A549 (cell line): ENCODE measurements around the gene ZNF140. TPM values are rescaled to one million over a fixed set of nuclear protein-coding genes. Genes with fewer than 3 reads are reported as not detected.

Source experiments
- ATAC-seq, 2 experiments: fragments of 200-7000 bp in 1 of 2; fragments of >200 bp in 1 of 2; cut with Nextera tagmentation in 1 of 2; cut with Tn5 transposase in 1 of 2; 3 replicates each; pipeline versions ENCODE4 v1.8.0 to v1.9.1; 2018 to 2020; ENCODE audit warnings: mild to moderate bottlenecking in 1 of 2, moderate library complexity in 1 of 2
- CTCF ChIA-PET: fragments of 300-600 bp; sonication (Branson Sonifier 250); formaldehyde crosslinking; extraction: SDS; loops from one replicate; lab custom pipeline; 2021; ENCODE audit warnings: antibody characterized with exemption, inconsistent platforms; lab: Yijun Ruan, JAX
- POLR2A ChIA-PET: fragments of 350-600 bp; formaldehyde crosslinking; extraction: SDS; loops from one replicate; lab custom pipeline; 2021; ENCODE audit warnings: antibody characterized with exemption, inconsistent platforms; lab: Yijun Ruan, JAX
- DNase-seq, 2 experiments: peaks; one replicate each; pipeline versions ENCODE4 v3.0.0 to v3.0.0-alpha.2; 2011 to 2016; ENCODE audit warnings: low read depth in 1 of 2, low spot score in 1 of 2
- FAIRE-seq: peaks from 2 replicates; lab custom pipeline; 2011; peaks lifted over from hg19 to GRCh38; lab: Jason Lieb, UNC
- H3K27ac ChIP-seq, 2 experiments: fragments of >200 bp; sonication (Bioruptor Twin); formaldehyde crosslinking; 3 replicates each; pipeline ENCODE4 v1.5.1; 2016 to 2017
- H3K4me1 ChIP-seq: fragments of >200 bp; sonication (Bioruptor Twin); formaldehyde crosslinking; 3 replicates; pipeline ENCODE4 v1.6.1; 2016
- H3K4me2 ChIP-seq: fragments of >200 bp; sonication (Bioruptor Twin); formaldehyde crosslinking; 3 replicates; pipeline ENCODE4 v1.6.1; 2016
- H3K4me3 ChIP-seq: fragments of >200 bp; sonication (Bioruptor Twin); formaldehyde crosslinking; 3 replicates; pipeline ENCODE4 v1.5.1; 2016
- H3K9me3 ChIP-seq: fragments of >200 bp; sonication (Bioruptor Twin); formaldehyde crosslinking; 3 replicates; pipeline ENCODE4 v1.6.1; 2016
- CBX2 ChIP-seq: fragments of 200-600 bp; sonication (generic); IDR thresholded peaks from 2 replicates; pipeline ENCODE4 v1.6.1; 2016; ENCODE audit warnings: low read depth, mild to moderate bottlenecking, borderline replicate concordance
- CEBPB ChIP-seq, 2 experiments: fragments of >200 bp in 1 of 2; sonication (Bioruptor Twin) in 1 of 2; formaldehyde crosslinking in 1 of 2; IDR thresholded peaks; 2 replicates each; pipeline ENCODE4 v1.6.1; 2012 to 2016
- CHD2 ChIP-seq: fragments of 150-350 bp; IDR thresholded peaks from 2 replicates; pipeline ENCODE4 v1.6.1; 2014; ENCODE audit warnings: low read length; ENCODE audit not compliant: partially characterized antibody
- EP300 ChIP-seq, 2 experiments: fragments of >200 bp; sonication (Bioruptor Twin); formaldehyde crosslinking; IDR thresholded peaks; 2 replicates in 1 of 2; 3 replicates in 1 of 2; pipeline ENCODE4 v1.6.1; 2016 to 2017
- FOSL2 ChIP-seq, 2 experiments: fragments of 450-650 bp in 1 of 2; fragments of >200 bp in 1 of 2; sonication (Bioruptor Twin) in 1 of 2; formaldehyde crosslinking; IDR thresholded peaks; 2 replicates each; pipeline versions ENCODE4 v1.5.0 to v1.6.1; 2016 to 2020; ENCODE audit warnings: mild to moderate bottlenecking in 1 of 2, moderate library complexity in 1 of 2
- FOXS1 ChIP-seq: fragments of 250-450 bp; sonication (Bioruptor Pico); IDR thresholded peaks from 2 replicates; pipeline ENCODE4 v1.5.0; 2020; ENCODE audit warnings: mild to moderate bottlenecking, moderate library complexity
- GATA3 ChIP-seq: IDR thresholded peaks from 2 replicates; pipeline ENCODE4 v1.6.1; 2012; ENCODE audit warnings: borderline replicate concordance
- HDAC2 ChIP-seq: fragments of 200-600 bp; sonication (generic); IDR thresholded peaks from 2 replicates; pipeline ENCODE4 v1.6.1; 2016
- HOXA7 ChIP-seq: fragments of 250-450 bp; sonication (Bioruptor Pico); IDR thresholded peaks from 2 replicates; pipeline ENCODE4 v1.5.0; 2020; ENCODE audit warnings: mild to moderate bottlenecking, moderate library complexity
- HOXB13 ChIP-seq: fragments of 250-450 bp; sonication (Bioruptor Pico); IDR thresholded peaks from 2 replicates; pipeline ENCODE4 v1.5.0; 2020; ENCODE audit warnings: low read depth, mild to moderate bottlenecking, moderate library complexity
- HOXB5 ChIP-seq: fragments of 250-450 bp; sonication (Bioruptor Pico); IDR thresholded peaks from 2 replicates; pipeline ENCODE4 v1.5.0; 2020; ENCODE audit warnings: mild to moderate bottlenecking, moderate library complexity
- JUN ChIP-seq, 2 experiments: fragments of >200 bp; sonication (Bioruptor Twin); formaldehyde crosslinking; IDR thresholded peaks; 2 replicates in 1 of 2; 3 replicates in 1 of 2; pipeline ENCODE4 v1.6.1; 2016 to 2017
- MAFK ChIP-seq: fragments of 450-650 bp; IDR thresholded peaks from 2 replicates; pipeline ENCODE4 v1.6.1; 2014; ENCODE audit not compliant: partially characterized antibody
- MYC ChIP-seq: IDR thresholded peaks from 2 replicates; pipeline ENCODE4 v1.6.1; 2012; ENCODE audit warnings: mild to moderate bottlenecking, inconsistent platforms, low read length, improper control_type of control experiment, borderline replicate concordance
- NR3C1 ChIP-seq: fragments of >200 bp; sonication (Bioruptor Twin); formaldehyde crosslinking; IDR thresholded peaks from 3 replicates; pipeline ENCODE4 v1.6.1; 2017
- PBX3 ChIP-seq: IDR thresholded peaks from 2 replicates; pipeline ENCODE4 v1.6.1; 2012
- PHF8 ChIP-seq: fragments of 200-600 bp; sonication (generic); IDR thresholded peaks from 2 replicates; pipeline ENCODE4 v1.6.1; 2016; ENCODE audit warnings: low read depth, mild to moderate bottlenecking, antibody characterized with exemption, moderate library complexity, borderline replicate concordance
- POLR2A ChIP-seq: IDR thresholded peaks from 2 replicates; pipeline ENCODE4 v1.6.1; 2012; ENCODE audit warnings: mild to moderate bottlenecking, low read length
- POLR2AphosphoS2 ChIP-seq: conservative IDR thresholded peaks from 2 replicates; pipeline ENCODE4 v1.6.1; 2012; ENCODE audit warnings: low read length, improper control_type of control experiment, inconsistent platforms
- SREBF2 ChIP-seq: fragments of 450-650 bp; IDR thresholded peaks from 2 replicates; pipeline ENCODE4 v1.6.1; 2014; ENCODE audit warnings: mild to moderate bottlenecking, moderate library complexity
- TFCP2L1 ChIP-seq: fragments of 250-450 bp; sonication (Bioruptor Pico); IDR thresholded peaks from 2 replicates; pipeline ENCODE4 v1.5.0; 2021; ENCODE audit warnings: mild to moderate bottlenecking
- TP53 ChIP-seq: fragments of 250-450 bp; sonication (Bioruptor Pico); IDR thresholded peaks from 2 replicates; pipeline ENCODE4 v1.5.0; 2021; ENCODE audit warnings: mild to moderate bottlenecking, moderate library complexity
- USF2 ChIP-seq: fragments of 450-650 bp; IDR thresholded peaks from 2 replicates; pipeline ENCODE4 v1.6.1; 2014; ENCODE audit warnings: antibody characterized with exemption
- whole genome bisulfite sequencing: methylation state at CpG from one replicate; pipeline ENCODE4 v1.1.6; 2017; ENCODE audit errors: missing lambda C conversion rate; 5-methylcytosine and 5-hydroxymethylcytosine counted together
- polyA plus RNA-seq, 4 experiments: library from polyadenylated mRNA; depleted of rRNA in 3 of 4; stranded (reverse); fragments of >200 nt; fragmentation: RNase III in 1 of 4; extraction: RNeasy Plus Mini Kit Qiagen cat#74134 plus additional on column Dnase treatment in 1 of 4; gene quantifications; 2 replicates in 3 of 4; 3 replicates in 1 of 4; pipeline ENCODE4 v1.2.3, GENCODE V29; 2011 to 2017
- TF ChIP-seq, protein P1 (sequence below): fragments of 150-350 bp; IDR thresholded peaks from 2 replicates; pipeline ENCODE4 v1.6.1; 2014; ENCODE audit warnings: low read depth, mild to moderate bottlenecking, low read length

Gene ZNF140
- polyA plus RNA-seq, 2 of the 4 experiments (the other 2 are of a cell fraction), result 8.8 to 22.8 TPM

- ATAC-seq (no peak), FAIRE-seq (no peak), DNase-seq (no peak)
- no peak overlapping the region for H3K4me3 ChIP-seq
- no peaks in the 10 kb centered on the region for H3K4me1 ChIP-seq
- CTCF ChIA-PET, result interaction anchor here (1.5 kb wide), 1 partner anchor 9 kb away, joined by 4 read pairs; no protein-coding TSS in a partner anchor
- 4% methylated on average over 2 of the region's 2 CpGs for WGBS
- H3K9me3 ChIP-seq, result peaks cover 89% of the 10 kb centered on the region
- H3K27ac ChIP-seq, result no peak overlapping the region
- TF ChIP-seq EP300 (IDR thresholded peaks at IDR 0.05), result no peak
- TF ChIP-seq PHF8, result no peak
- no peak for TF ChIP-seq SREBF2
- no peak for TF ChIP-seq HDAC2
- TF ChIP-seq CHD2, result no peak
- TF ChIP-seq CBX2, result no peak
- no peak for TF ChIP-seq NR3C1
- no peak for TF ChIP-seq HOXA7
- TF ChIP-seq TFCP2L1 (CRISPR knock-in tag), result no peak
- no peak for TF ChIP-seq HOXB13 (CRISPR knock-in tag)
- no peak for TF ChIP-seq USF2
- no peak for TF ChIP-seq CEBPB (IDR thresholded peaks at IDR 0.05)
- no peak for TF ChIP-seq MAFK
- TF ChIP-seq FOXS1 (CRISPR knock-in tag), result no peak
- no peak for TF ChIP-seq FOSL2 (IDR thresholded peaks at IDR 0.05)
- no peak for TF ChIP-seq FOSL2 (CRISPR knock-in tag; IDR thresholded peaks at IDR 0.05)
- TF ChIP-seq, protein P1, sequence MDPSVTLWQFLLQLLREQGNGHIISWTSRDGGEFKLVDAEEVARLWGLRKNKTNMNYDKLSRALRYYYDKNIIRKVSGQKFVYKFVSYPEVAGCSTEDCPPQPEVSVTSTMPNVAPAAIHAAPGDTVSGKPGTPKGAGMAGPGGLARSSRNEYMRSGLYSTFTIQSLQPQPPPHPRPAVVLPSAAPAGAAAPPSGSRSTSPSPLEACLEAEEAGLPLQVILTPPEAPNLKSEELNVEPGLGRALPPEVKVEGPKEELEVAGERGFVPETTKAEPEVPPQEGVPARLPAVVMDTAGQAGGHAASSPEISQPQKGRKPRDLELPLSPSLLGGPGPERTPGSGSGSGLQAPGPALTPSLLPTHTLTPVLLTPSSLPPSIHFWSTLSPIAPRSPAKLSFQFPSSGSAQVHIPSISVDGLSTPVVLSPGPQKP, result no peak
- TF ChIP-seq PBX3, result no peak
- TF ChIP-seq, all 56 proteins: peak for 0
- POLR2A ChIA-PET, result no interaction called here
- H3K4me2 ChIP-seq, result no peak overlapping the region
These were observed 6.9 kb upstream of the ZNF140 start for GRCh38 chr12:133073836-133074235.

- peaks cover 87% of the 10 kb centered on the region for H3K9me3 ChIP-seq
- DNase-seq (peak; percentile 65 to 99), FAIRE-seq (no peak), ATAC-seq (peak; percentile 94 to 95)
- peak overlapping the region; percentile 88 for H3K4me3 ChIP-seq
- peak overlapping the region; percentile 50 for H3K4me2 ChIP-seq
- WGBS, result 2% methylated on average over 18 of the region's 22 CpGs
- peak overlapping the region; percentile 90 to 93 for H3K27ac ChIP-seq
- TF ChIP-seq FOXS1 (CRISPR knock-in tag) (0 out of 2 replicates have a peak, but pooled peaks have one; percentile 8), TP53 (CRISPR knock-in tag) (0 out of 2 replicates have a peak, but pooled peaks have one; percentile 10), HOXB5 (0 out of 2 replicates have a peak, but pooled peaks have one; percentile 8), POLR2AphosphoS2 (no peak), JUN (IDR thresholded peaks at IDR 0.05) (no peak), POLR2A (peak; percentile 31; the same call in 1 of the 2 replicates), MYC (peak; percentile 68; the same call in 1 of the 2 replicates), GATA3 (0 out of 2 replicates have a peak, but pooled peaks have one; percentile 35), USF2 (0 out of 2 replicates have a peak, but pooled peaks have one; percentile 17)
- TF ChIP-seq, protein P1, result no peak
- H3K4me1 ChIP-seq, result no peaks in the 10 kb centered on the region
- ChIA-PET POLR2A (interaction anchor here (0.6 to 2.1 kb wide), 9 partner anchors 32 to 252 kb away, joined by 3 to 20 read pairs (median 3); partner anchors contain the start of genes CHFR, ZNF10, ZNF26 and ZNF268), CTCF (interaction anchor here (0.7 to 0.8 kb wide), 2 partner anchors 17 to 102 kb away, joined by 3 read pairs; no protein-coding TSS in a partner anchor)
These were observed 726 bp upstream of the ZNF140 start for GRCh38 chr12:133080026-133080367.
